GM19025 (cell line): ENCODE results near the gene PRKAG2.

Source experiments
- ATAC-seq: cut with Tn5 transposase; IDR thresholded peaks from one replicate; pipeline ENCODE4 v1.9.1; 2021; ENCODE audit warnings: mild to moderate bottlenecking, low read depth, moderate library complexity; ENCODE audit not compliant: unreplicated experiment

PRKAG2 gene

GRCh38 chr7:151671514-151671913, 205.4 kb downstream of the PRKAG2 start:
- ATAC-seq = no peak

- no peak for ATAC-seq
These were observed 207.2 kb downstream of the PRKAG2 start for GRCh38 chr7:151669762-151670161.

GRCh38 chr7:151666886-151667285, 210.0 kb downstream of the PRKAG2 start:
- no peak for ATAC-seq

GRCh38 chr7:151665368-151665767, 211.5 kb downstream of the PRKAG2 start:
- ATAC-seq = no peak

- ATAC-seq = no peak
These were observed 212.6 kb downstream of the PRKAG2 start for GRCh38 chr7:151664268-151664667.

GRCh38 chr7:151663382-151664100, 213.4 kb downstream of the PRKAG2 start:
- no peak for ATAC-seq

- ATAC-seq = no peak
These were observed 214.6 kb downstream of the PRKAG2 start for GRCh38 chr7:151662251-151662826.

GRCh38 chr7:151661587-151661986, 215.3 kb downstream of the PRKAG2 start:
- no peak for ATAC-seq

GRCh38 chr7:151660141-151660540, 216.8 kb downstream of the PRKAG2 start:
- ATAC-seq = no peak

GRCh38 chr7:151659219-151659618, 217.7 kb downstream of the PRKAG2 start:
- no peak for ATAC-seq

- no peak for ATAC-seq
These were observed 218.1 kb downstream of the PRKAG2 start for GRCh38 chr7:151658778-151659177.

GRCh38 chr7:151657173-151657572, 219.7 kb downstream of the PRKAG2 start:
- no peak for ATAC-seq

- ATAC-seq = no peak
These were observed 221.4 kb downstream of the PRKAG2 start for GRCh38 chr7:151655555-151655954.

GRCh38 chr7:151652111-151652510, 224.8 kb downstream of the PRKAG2 start:
- no peak for ATAC-seq

- no peak for ATAC-seq
These were observed 226.8 kb downstream of the PRKAG2 start for GRCh38 chr7:151650161-151650560.

- no peak for ATAC-seq
These were observed 228.5 kb downstream of the PRKAG2 start for GRCh38 chr7:151648429-151648828.

- no peak for ATAC-seq
These were observed 229.0 kb downstream of the PRKAG2 start for GRCh38 chr7:151647874-151648273.

GRCh38 chr7:151647006-151647405, 229.9 kb downstream of the PRKAG2 start:
- ATAC-seq = no peak

- no peak for ATAC-seq
These were observed 231.6 kb downstream of the PRKAG2 start for GRCh38 chr7:151645311-151645710.

GRCh38 chr7:151644554-151644953, 232.4 kb downstream of the PRKAG2 start:
- ATAC-seq = no peak

GRCh38 chr7:151642746-151643145, 234.2 kb downstream of the PRKAG2 start:
- no peak for ATAC-seq

GRCh38 chr7:151641587-151641986, 235.3 kb downstream of the PRKAG2 start:
- ATAC-seq = no peak
